Parathyroid adenoma (tissue), 2 donors: ENCODE results near the gene CDH7.

Source experiments
- H2AFZ ChIP-seq: fragments of 300-600 bp; sonication (generic); one replicate; pipeline ENCODE4 v1.7.0; 2017; ENCODE audit warnings: antibody characterized with exemption, mild to moderate bottlenecking
- H3K27ac ChIP-seq: fragments of 300-600 bp; sonication (generic); one replicate; pipeline ENCODE4 v1.7.0; 2017
- H3K27me3 ChIP-seq: fragments of 300-600 bp; sonication (generic); one replicate; pipeline ENCODE4 v1.7.0; 2017; ENCODE audit warnings: low read length; ENCODE audit not compliant: control insufficient read depth, insufficient read depth
- H3K36me3 ChIP-seq: fragments of 300-600 bp; sonication (generic); one replicate; pipeline ENCODE4 v1.7.0; 2017; ENCODE audit warnings: low read length; ENCODE audit not compliant: control insufficient read depth, insufficient read depth
- H3K4me1 ChIP-seq: fragments of 300-600 bp; sonication (generic); one replicate; pipeline ENCODE4 v1.7.0; 2017; ENCODE audit warnings: control low read depth
- H3K4me2 ChIP-seq: fragments of 300-600 bp; sonication (generic); one replicate; pipeline ENCODE4 v1.7.0; 2017; ENCODE audit warnings: low read length
- H3K4me3 ChIP-seq: fragments of 300-600 bp; sonication (generic); one replicate; pipeline ENCODE4 v1.7.0; 2017; ENCODE audit warnings: low read depth, low read length
- H3K79me2 ChIP-seq: fragments of 300-600 bp; sonication (generic); one replicate; pipeline ENCODE4 v1.7.0; 2017; ENCODE audit warnings: control low read depth
- H3K9ac ChIP-seq: fragments of 300-600 bp; sonication (generic); one replicate; pipeline ENCODE4 v1.7.0; 2017; ENCODE audit warnings: mild to moderate bottlenecking
- H3K9me3 ChIP-seq: fragments of 300-600 bp; sonication (generic); one replicate; pipeline ENCODE4 v1.7.0; 2017; ENCODE audit warnings: low read length; ENCODE audit not compliant: control insufficient read depth
- CTCF ChIP-seq: fragments of 300-600 bp; sonication (generic); IDR thresholded peaks from one replicate; pipeline ENCODE4 v1.7.0; 2017; ENCODE audit warnings: antibody characterized with exemption, mild to moderate bottlenecking
- donor health status: primary hyperparathyroidism.

The CDH7 gene

DNA sequence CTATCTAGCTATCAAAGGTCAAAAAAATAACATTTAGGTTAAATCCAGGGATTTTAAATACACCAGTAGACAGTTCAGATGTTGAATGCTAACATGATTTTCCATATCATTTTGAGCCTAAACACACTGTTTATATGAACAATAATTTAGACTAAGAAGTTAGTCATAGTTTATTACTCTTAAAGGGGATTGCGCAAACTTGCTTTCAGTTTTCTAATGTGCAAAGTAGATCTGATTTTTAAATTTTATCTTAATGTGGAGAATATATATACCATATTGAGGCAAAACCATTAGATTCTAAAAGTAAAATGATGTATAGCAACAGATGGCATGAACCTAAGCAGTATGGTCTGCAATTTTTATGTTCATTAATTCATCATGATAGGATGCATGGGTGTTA, 76.6 kb downstream of the CDH7 start:
- no peak for TF ChIP-seq CTCF

GRCh38 chr18:65835881-65836280, 85.1 kb downstream of the CDH7 start:
- no peaks in the 10 kb centered on the region for H3K36me3 ChIP-seq
- no peak for TF ChIP-seq CTCF
- no peaks in the 10 kb centered on the region for H3K79me2 ChIP-seq

More for the DNA sequence above, 76.6 kb downstream of the CDH7 start:
- H3K9me3 ChIP-seq, result no peaks in the 10 kb centered on the region
- no peaks in the 10 kb centered on the region for H3K4me1 ChIP-seq
- no peaks in the 10 kb centered on the region for H3K79me2 ChIP-seq
- H3K4me2 ChIP-seq, result no peak overlapping the region
- H2AFZ ChIP-seq, result no peak overlapping the region
- no peak overlapping the region for H3K9ac ChIP-seq
- H3K27ac ChIP-seq, result no peak overlapping the region
- no peak overlapping the region for H3K4me3 ChIP-seq
- no peaks in the 10 kb centered on the region for H3K36me3 ChIP-seq
- no peaks in the 10 kb centered on the region for H3K27me3 ChIP-seq

DNA sequence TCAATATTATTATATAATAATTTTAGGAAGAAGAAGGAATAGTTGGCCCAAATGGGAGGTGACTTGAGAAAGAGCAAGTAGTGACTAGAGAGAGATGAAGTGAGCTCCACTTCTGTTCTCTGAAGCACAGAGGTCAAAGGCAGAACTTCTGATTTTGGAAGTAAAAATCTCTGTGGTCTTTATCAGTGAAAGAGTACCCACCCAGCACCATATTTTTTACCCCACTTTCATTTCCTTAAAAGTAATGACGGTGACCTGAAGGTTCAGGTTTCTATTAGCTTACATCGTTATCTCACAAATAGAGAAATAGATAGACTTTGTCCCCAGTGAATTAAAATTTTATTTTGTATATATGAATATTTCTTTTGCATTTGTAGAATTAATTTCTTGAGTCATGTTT, 95.3 kb downstream of the CDH7 start:
- no peaks in the 10 kb centered on the region for H3K9me3 ChIP-seq
- no peaks in the 10 kb centered on the region for H3K79me2 ChIP-seq
- H3K27me3 ChIP-seq, result no peaks in the 10 kb centered on the region
- no peaks in the 10 kb centered on the region for H3K4me1 ChIP-seq
- H3K4me2 ChIP-seq, result no peak overlapping the region
- H3K9ac ChIP-seq, result no peak overlapping the region
- TF ChIP-seq CTCF, result no peak
- H3K36me3 ChIP-seq, result no peaks in the 10 kb centered on the region
- H3K27ac ChIP-seq, result no peak overlapping the region
- H3K4me3 ChIP-seq, result no peak overlapping the region
- no peak overlapping the region for H2AFZ ChIP-seq

More at GRCh38 chr18:65835881-65836280, 85.1 kb downstream of the CDH7 start:
- no peaks in the 10 kb centered on the region for H3K9me3 ChIP-seq
- no peaks in the 10 kb centered on the region for H3K27me3 ChIP-seq
- H3K9ac ChIP-seq, result no peak overlapping the region
- H3K4me1 ChIP-seq, result no peaks in the 10 kb centered on the region
- no peak overlapping the region for H2AFZ ChIP-seq
- H3K4me3 ChIP-seq, result no peak overlapping the region
- no peak overlapping the region for H3K4me2 ChIP-seq
- H3K27ac ChIP-seq, result no peak overlapping the region

GRCh38 chr18:65852273-65852672, 101.5 kb downstream of the CDH7 start:
- no peak overlapping the region for H3K4me2 ChIP-seq
- H3K9ac ChIP-seq, result no peak overlapping the region
- H3K27me3 ChIP-seq, result no peaks in the 10 kb centered on the region
- H3K36me3 ChIP-seq, result no peaks in the 10 kb centered on the region
- no peak overlapping the region for H3K27ac ChIP-seq
- no peak for TF ChIP-seq CTCF
- no peaks in the 10 kb centered on the region for H3K79me2 ChIP-seq
- H2AFZ ChIP-seq, result no peak overlapping the region
- H3K9me3 ChIP-seq, result no peaks in the 10 kb centered on the region
- no peaks in the 10 kb centered on the region for H3K4me1 ChIP-seq
- H3K4me3 ChIP-seq, result no peak overlapping the region

DNA sequence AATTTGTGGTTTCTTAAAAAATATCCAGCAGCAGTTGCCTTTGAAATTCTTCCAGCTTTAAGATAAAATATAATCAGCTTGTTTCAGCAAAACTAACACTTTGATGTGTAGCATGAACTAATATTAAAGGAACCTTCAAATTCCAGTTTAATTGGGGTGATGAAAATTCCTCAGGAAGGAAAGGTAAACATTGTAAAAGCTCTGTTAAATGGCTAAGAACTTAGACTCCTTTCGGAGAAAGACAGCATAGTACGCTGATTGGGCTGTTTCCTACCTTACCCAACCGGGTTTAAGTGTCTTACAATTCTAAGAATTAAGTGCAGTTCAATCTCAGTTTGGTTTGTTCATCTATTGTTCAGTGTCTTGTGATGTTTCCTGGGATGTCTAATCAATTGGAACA, 108.3 kb downstream of the CDH7 start:
- Histone ChIP-seq H3K9me3 (no peaks in the 10 kb centered on the region), H3K4me3 (no peak overlapping the region), H3K27me3 (no peaks in the 10 kb centered on the region), H3K27ac (no peak overlapping the region), H3K79me2 (no peaks in the 10 kb centered on the region), H3K9ac (no peak overlapping the region), H3K36me3 (no peaks in the 10 kb centered on the region), H3K4me1 (no peaks in the 10 kb centered on the region), H3K4me2 (no peak overlapping the region), H2AFZ (no peak overlapping the region)
- no peak for TF ChIP-seq CTCF
